Hippocampal formation (tissue), 2 donors: ENCODE measurements around the gene BPIFA3.

Source experiments
- DNase-seq, 2 donors: peaks; one replicate each; lab custom pipeline; 2025; lab: John Stamatoyannopoulos, UW

Gene BPIFA3

GRCh38 chr20:33224399-33224798 lies 7.2 kb downstream of the BPIFA3 start:
- DNase-seq: no peak

GRCh38 chr20:33229843-33230242 lies 12.7 kb downstream of the BPIFA3 start:
- no peak for DNase-seq

GRCh38 chr20:33231237-33231636 lies 14.1 kb downstream of the BPIFA3 start:
- no peak for DNase-seq

- no peak for DNase-seq
Observed at GRCh38 chr20:33232486-33233072, 15.4 kb downstream of the BPIFA3 start.

- DNase-seq: no peak
Observed at GRCh38 chr20:33233129-33233774, 16.1 kb downstream of the BPIFA3 start.

GRCh38 chr20:33234050-33234449 lies 16.9 kb downstream of the BPIFA3 start:
- DNase-seq: no peak

GRCh38 chr20:33235696-33236095 lies 18.5 kb downstream of the BPIFA3 start, which contains the start of gene BPIFA1:
BPIFA1 (plus strand) TSS chr20:33235996; CDS start chr20:33237712, 1,716 bp downstream.
- no peak for DNase-seq

GRCh38 chr20:33236351-33236750 lies 19.2 kb downstream of the BPIFA3 start:
- no peak for DNase-seq

- DNase-seq: no peak
Observed at GRCh38 chr20:33237989-33238388, 20.8 kb downstream of the BPIFA3 start.

GRCh38 chr20:33239418-33239817 lies 22.3 kb downstream of the BPIFA3 start:
- no peak for DNase-seq

GRCh38 chr20:33239979-33240736 lies 23.0 kb downstream of the BPIFA3 start:
- no peak for DNase-seq

- DNase-seq: no peak
Observed at GRCh38 chr20:33240923-33241322, 23.8 kb downstream of the BPIFA3 start.

GRCh38 chr20:33242319-33243100 lies 25.4 kb downstream of the BPIFA3 start:
- DNase-seq: no peak

GRCh38 chr20:33246077-33246476 lies 28.9 kb downstream of the BPIFA3 start:
- DNase-seq: no peak

GRCh38 chr20:33249456-33249855 lies 32.3 kb downstream of the BPIFA3 start:
- DNase-seq: no peak

GRCh38 chr20:33250666-33251065 lies 33.5 kb downstream of the BPIFA3 start:
- no peak for DNase-seq

- no peak for DNase-seq
Observed at GRCh38 chr20:33251496-33251895, 34.3 kb downstream of the BPIFA3 start.

- no peak for DNase-seq
Observed at GRCh38 chr20:33252460-33252859, 35.3 kb downstream of the BPIFA3 start.

- no peak for DNase-seq
Observed at GRCh38 chr20:33255005-33255404, 37.9 kb downstream of the BPIFA3 start.

GRCh38 chr20:33257237-33257636 lies 40.1 kb downstream of the BPIFA3 start:
- DNase-seq: no peak

GRCh38 chr20:33259371-33259770 lies 42.2 kb downstream of the BPIFA3 start:
- no peak for DNase-seq

- DNase-seq: no peak
Observed at GRCh38 chr20:33261465-33261864, 44.3 kb downstream of the BPIFA3 start.
